H9 (cell line): ENCODE results near the gene TEX2. TPM values are rescaled to one million over a fixed set of nuclear protein-coding genes. Genes with fewer than 3 reads are reported as not detected.

Source experiments
- DNase-seq: peaks from one replicate; pipeline ENCODE4 v3.0.0-alpha.2; 2017
- H2AFZ ChIP-seq: one replicate; pipeline ENCODE4 v1.6.1; 2013; ENCODE audit warnings: mild to moderate bottlenecking, low read length, control low read depth, moderate library complexity
- H2AK5ac ChIP-seq: 2 replicates; pipeline ENCODE4 v1.6.1; 2013; ENCODE audit warnings: low read length, control low read depth, mixed read lengths; ENCODE audit not compliant: insufficient read length
- H2BK120ac ChIP-seq: one replicate; pipeline ENCODE4 v1.6.1; 2013; ENCODE audit warnings: low read depth, mild to moderate bottlenecking, low read length, control low read depth, inconsistent platforms; ENCODE audit not compliant: poor library complexity, severe bottlenecking
- H2BK12ac ChIP-seq: 2 replicates; pipeline ENCODE4 v1.6.1; 2013; ENCODE audit warnings: low read length, control low read depth, mixed read lengths, low read depth; ENCODE audit not compliant: insufficient read length
- H2BK15ac ChIP-seq: 2 replicates; pipeline ENCODE4 v1.6.1; 2013; ENCODE audit warnings: low read depth, low read length, control low read depth
- H2BK20ac ChIP-seq: one replicate; pipeline ENCODE4 v1.6.1; 2013; ENCODE audit warnings: low read depth, mild to moderate bottlenecking, low read length, control low read depth, inconsistent platforms; ENCODE audit not compliant: poor library complexity, severe bottlenecking
- H2BK5ac ChIP-seq: 2 replicates; pipeline ENCODE4 v1.6.1; 2013; ENCODE audit warnings: low read length, control low read depth, mixed read lengths; ENCODE audit not compliant: insufficient read length
- H3K14ac ChIP-seq: 2 replicates; pipeline ENCODE4 v1.6.1; 2013; ENCODE audit warnings: low read length, control low read depth; ENCODE audit not compliant: insufficient read depth
- H3K18ac ChIP-seq: 2 replicates; pipeline ENCODE4 v1.6.1; 2013; ENCODE audit warnings: low read depth, mild to moderate bottlenecking, mixed read lengths, low read length, control low read depth; ENCODE audit not compliant: insufficient read length
- H3K23ac ChIP-seq: 2 replicates; pipeline ENCODE4 v1.6.1; 2013; ENCODE audit warnings: low read length, control low read depth, mixed read lengths, low read depth; ENCODE audit not compliant: insufficient read length
- H3K23me2 ChIP-seq: 2 replicates; pipeline ENCODE4 v1.6.1; 2013; ENCODE audit warnings: low read depth, mild to moderate bottlenecking, mixed read lengths, low read length, control low read depth; ENCODE audit not compliant: insufficient read length, poor library complexity, severe bottlenecking
- H3K27ac ChIP-seq: 2 replicates; pipeline ENCODE4 v1.5.1; 2013; ENCODE audit warnings: low read length, control low read depth, mixed read lengths, low read depth; ENCODE audit not compliant: insufficient read length
- H3K27me3 ChIP-seq: 2 replicates; pipeline ENCODE4 v1.6.1; 2013; ENCODE audit warnings: low read length, control low read depth, inconsistent platforms; ENCODE audit not compliant: insufficient read depth
- H3K4ac ChIP-seq: 2 replicates; pipeline ENCODE4 v1.6.1; 2013; ENCODE audit warnings: low read depth, mild to moderate bottlenecking, control low read depth, inconsistent platforms, low read length, moderate library complexity
- H3K4me1 ChIP-seq: 2 replicates; pipeline ENCODE4 v1.6.1; 2013; ENCODE audit warnings: low read length, control low read depth, inconsistent platforms; ENCODE audit not compliant: insufficient read depth
- H3K4me2 ChIP-seq: 2 replicates; pipeline ENCODE4 v1.6.1; 2013; ENCODE audit warnings: low read length, control low read depth, mixed read lengths; ENCODE audit not compliant: insufficient read length, insufficient read depth
- H3K56ac ChIP-seq: 2 replicates; pipeline ENCODE4 v1.6.1; 2013; ENCODE audit warnings: low read depth, mild to moderate bottlenecking, mixed read lengths, low read length, control low read depth; ENCODE audit not compliant: insufficient read length
- H3K79me1 ChIP-seq: 2 replicates; pipeline ENCODE4 v1.6.1; 2013; ENCODE audit warnings: low read depth, mild to moderate bottlenecking, moderate library complexity, low read length, control low read depth, inconsistent platforms; ENCODE audit not compliant: insufficient read depth, poor library complexity, severe bottlenecking
- H3K79me2 ChIP-seq: 2 replicates; pipeline ENCODE4 v1.6.1; 2013; ENCODE audit warnings: low read length, control low read depth, inconsistent platforms; ENCODE audit not compliant: insufficient read depth
- H3K9ac ChIP-seq: 2 replicates; pipeline ENCODE4 v1.6.1; 2013; ENCODE audit warnings: low read length, control low read depth, mixed read lengths; ENCODE audit not compliant: insufficient read length; ENCODE audit errors: extremely low read depth
- H3K9me3 ChIP-seq: one replicate; pipeline ENCODE4 v1.6.1; 2013; ENCODE audit warnings: low read depth, low read length, inconsistent platforms; ENCODE audit not compliant: control insufficient read depth
- H3T11ph ChIP-seq: one replicate; pipeline ENCODE4 v1.6.1; 2013; ENCODE audit warnings: mild to moderate bottlenecking, low read length, control low read depth, inconsistent platforms
- H4K20me1 ChIP-seq: one replicate; pipeline ENCODE4 v1.6.1; 2013; ENCODE audit not compliant: control insufficient read depth, insufficient read length, insufficient read depth
- H4K5ac ChIP-seq: 2 replicates; pipeline ENCODE4 v1.6.1; 2013; ENCODE audit warnings: low read depth, mild to moderate bottlenecking, mixed read lengths, low read length, control low read depth; ENCODE audit not compliant: insufficient read length
- H4K8ac ChIP-seq: replicated peaks from 2 replicates; pipeline ENCODE4 v1.6.1; 2013; ENCODE audit warnings: low read length, control low read depth, mixed read lengths, low read depth; ENCODE audit not compliant: insufficient read length
- H4K91ac ChIP-seq: 2 replicates; pipeline ENCODE4 v1.6.1; 2013; ENCODE audit warnings: low read depth, mild to moderate bottlenecking, moderate library complexity, mixed read lengths, low read length, control low read depth; ENCODE audit not compliant: insufficient read length
- H3K27ac Mint-ChIP-seq, 3 experiments: 2 replicates in 2 of 3; 3 replicates in 1 of 3; pipeline ENCODE4 v1.8.0; 2020 to 2021; ENCODE audit warnings: mixed read lengths in 3 of 3, mild to moderate bottlenecking in 1 of 3, moderate library complexity in 1 of 3
- H3K27me3 Mint-ChIP-seq: 2 replicates; pipeline ENCODE4 v1.8.0; 2021; ENCODE audit warnings: low read depth, mild to moderate bottlenecking, moderate library complexity, mixed read lengths
- H3K36me3 Mint-ChIP-seq, 3 experiments: 2 replicates in 2 of 3; 3 replicates in 1 of 3; pipeline ENCODE4 v1.8.0; 2020 to 2021; ENCODE audit warnings: low read depth in 3 of 3, mixed read lengths in 3 of 3; ENCODE audit not compliant: insufficient read depth in 1 of 3
- H3K4me1 Mint-ChIP-seq, 2 experiments: 2 replicates each; pipeline ENCODE4 v1.8.0; 2020; ENCODE audit warnings: mixed read lengths in 2 of 2
- H3K4me3 Mint-ChIP-seq, 2 experiments: 2 replicates in 1 of 2; 3 replicates in 1 of 2; pipeline ENCODE4 v1.8.0; 2020 to 2021; ENCODE audit warnings: mild to moderate bottlenecking in 2 of 2, mixed read lengths in 2 of 2, moderate library complexity in 1 of 2
- H3K9me3 Mint-ChIP-seq, 2 experiments: 2 replicates in 1 of 2; 3 replicates in 1 of 2; pipeline ENCODE4 v1.8.0; 2020; ENCODE audit warnings: mild to moderate bottlenecking in 2 of 2, mixed read lengths in 2 of 2, moderate library complexity in 1 of 2
- CTCF ChIP-seq: fragments of 200-600 bp; sonication (generic); conservative IDR thresholded peaks from 3 replicates; pipeline ENCODE4 v1.8.0; 2021; ENCODE audit warnings: antibody characterized with exemption, mild to moderate bottlenecking
- WGBS: extraction: QIAGEN DNeasy Blood & Tissue Kit; methylation state at CpG from one replicate; pipeline ENCODE4 v1.1.7; 2013; ENCODE audit warnings: missing lambda C conversion rate, low lambda C conversion rate, mixed read lengths; ENCODE audit not compliant: insufficient read length; ENCODE audit errors: extremely low coverage; 5-methylcytosine and 5-hydroxymethylcytosine counted together
- total RNA-seq: library from RNA; stranded (reverse); gene quantifications from 2 replicates; pipeline ENCODE4 v1.2.1, GENCODE V29; 2021

The TEX2 gene
- total RNA-seq, 1 experiment from 2014 or later: 12.2 TPM

DNA sequence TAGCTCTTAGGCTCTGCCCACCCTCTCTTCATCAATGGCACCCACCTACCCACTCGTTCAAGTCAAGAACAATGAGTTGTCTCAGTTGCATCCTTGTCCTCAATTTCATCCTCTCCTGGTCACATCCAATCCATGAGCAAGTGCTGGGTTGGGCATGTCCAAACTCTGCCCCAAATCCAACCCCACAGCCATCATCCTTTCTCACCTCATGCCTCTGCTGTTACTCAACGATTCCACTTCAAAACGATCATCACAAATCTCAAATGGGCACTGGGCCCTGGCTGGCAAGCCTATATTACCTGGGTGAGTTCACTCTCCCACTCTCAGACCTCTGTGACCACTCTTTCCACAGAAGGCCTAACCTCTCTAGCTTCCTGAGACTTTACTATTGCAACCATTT is 12.0 kb upstream of the TEX2 start:
- 100% methylated on average over 2 of the region's 3 CpGs for WGBS
- Histone ChIP-seq H2BK5ac (no peak overlapping the region), H3K23ac (no peak overlapping the region), H3K27me3 (peaks cover 2% of the 10 kb centered on the region; the same call in 1 of the 2 replicates), H3K27ac (no peak overlapping the region), H3K4me2 (no peak overlapping the region), H3K23me2 (no peaks in the 10 kb centered on the region), H3K4me1 (no peaks in the 10 kb centered on the region), H4K8ac (no peak overlapping the region), H4K91ac (no peak overlapping the region), H2AK5ac (no peak overlapping the region), H3K4ac (no peak overlapping the region), H3K18ac (no peak overlapping the region), H3K9ac (no peak overlapping the region), H4K20me1 (no peaks in the 10 kb centered on the region), H4K5ac (no peak overlapping the region), H2BK15ac (no peak overlapping the region), H3T11ph (no peak overlapping the region), H2BK120ac (no peak overlapping the region), H3K79me2 (no peaks in the 10 kb centered on the region), H3K56ac (no peak overlapping the region), H2BK20ac (no peak overlapping the region), H3K79me1 (no peaks in the 10 kb centered on the region), H3K9me3 (no peaks in the 10 kb centered on the region), H2AFZ (no peak overlapping the region), H2BK12ac (no peak overlapping the region), H3K14ac (no peak overlapping the region)
- Mint-ChIP-seq H3K4me1 (peaks cover 2 to 7% of the 10 kb centered on the region in 2 experiments; a peak in 3 of 4 replicates), H3K9me3 (peaks cover 5% of the 10 kb centered on the region in 2 experiments; a peak in 2 of 5 replicates), H3K4me3 (no peak overlapping the region), H3K36me3 (no peaks in the 10 kb centered on the region), H3K27me3 (peaks cover 7% of the 10 kb centered on the region), H3K27ac (no peak overlapping the region)
- no peak for DNase-seq
- no peak for TF ChIP-seq CTCF
